HL-60/S4 (cell line): ENCODE results near the gene RUBCN.
"Not testable (repeated sequence)": the region's sequence is repeated elsewhere in the genome, so short reads cannot be mapped to it uniquely, and the experiment has no call there.

Experiments used
- in situ Hi-C: fragments of 300-500 bp; cut with MboI; formaldehyde crosslinking; loops from 2 replicates; pipeline ENCODE4 v1.14.3; 2022; ENCODE audit warnings: low sequenced_read_pairs

RUBCN gene

DNA sequence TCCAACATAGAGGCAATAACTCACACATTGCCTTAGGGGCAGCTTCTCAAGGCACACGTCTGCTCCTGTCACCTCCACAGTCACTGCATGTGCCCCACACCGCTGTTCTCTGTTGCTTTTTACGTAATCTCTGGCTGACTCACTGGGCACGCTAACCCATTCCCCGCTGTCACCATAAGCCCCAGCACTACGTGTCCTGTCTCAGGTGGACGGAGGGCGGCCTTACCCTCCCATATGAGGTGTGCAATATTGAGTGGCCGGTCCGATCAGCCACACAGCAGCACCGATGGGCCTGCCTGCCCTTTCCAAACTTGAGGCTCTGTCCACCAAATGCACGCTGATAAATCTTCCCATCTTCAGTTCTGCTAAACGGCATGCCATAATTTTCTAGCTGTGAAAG lies 115.2 kb downstream of the RUBCN start:
- in situ Hi-C loops: not testable (repeated sequence)
